Posterior cingulate gyrus (tissue), 11 donors: Measurements from ENCODE around the gene CCR5AS.

Experiments
- DNase-seq, 10 donors: peaks; one replicate each; pipeline versions ENCODE4 v3.0.0 to v3.0.0-alpha.2; 2020 to 2021; ENCODE audit warnings: mixed read lengths in 3 of 10
- intact Hi-C: fragments of 100-400 bp; cut with DNase I; formaldehyde crosslinking; loops from one replicate; pipeline ENCODE4 v1.15.1; 2023

CCR5AS gene

DNA sequence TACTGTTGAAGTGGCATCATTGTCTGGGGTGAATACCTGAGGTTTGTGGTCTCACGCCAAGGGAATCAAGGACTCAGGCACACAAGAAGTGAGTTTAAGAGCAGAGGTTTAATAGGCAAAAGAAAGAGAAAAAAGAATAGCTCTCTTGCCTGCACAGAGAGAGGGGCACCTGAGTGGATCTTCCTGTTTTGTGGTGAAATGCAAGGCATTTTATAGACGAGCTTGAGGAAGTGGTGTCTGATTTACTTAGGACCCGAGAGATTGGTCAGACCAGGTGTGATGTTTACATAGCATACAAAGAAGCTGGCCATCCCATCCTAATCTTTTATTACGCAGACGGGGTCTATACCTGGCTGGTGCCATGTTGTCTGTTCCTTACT lies 22.9 kb downstream of the CCR5AS start:
- intact Hi-C loops, result no loop called here
- DNase-seq, result no peak

DNA sequence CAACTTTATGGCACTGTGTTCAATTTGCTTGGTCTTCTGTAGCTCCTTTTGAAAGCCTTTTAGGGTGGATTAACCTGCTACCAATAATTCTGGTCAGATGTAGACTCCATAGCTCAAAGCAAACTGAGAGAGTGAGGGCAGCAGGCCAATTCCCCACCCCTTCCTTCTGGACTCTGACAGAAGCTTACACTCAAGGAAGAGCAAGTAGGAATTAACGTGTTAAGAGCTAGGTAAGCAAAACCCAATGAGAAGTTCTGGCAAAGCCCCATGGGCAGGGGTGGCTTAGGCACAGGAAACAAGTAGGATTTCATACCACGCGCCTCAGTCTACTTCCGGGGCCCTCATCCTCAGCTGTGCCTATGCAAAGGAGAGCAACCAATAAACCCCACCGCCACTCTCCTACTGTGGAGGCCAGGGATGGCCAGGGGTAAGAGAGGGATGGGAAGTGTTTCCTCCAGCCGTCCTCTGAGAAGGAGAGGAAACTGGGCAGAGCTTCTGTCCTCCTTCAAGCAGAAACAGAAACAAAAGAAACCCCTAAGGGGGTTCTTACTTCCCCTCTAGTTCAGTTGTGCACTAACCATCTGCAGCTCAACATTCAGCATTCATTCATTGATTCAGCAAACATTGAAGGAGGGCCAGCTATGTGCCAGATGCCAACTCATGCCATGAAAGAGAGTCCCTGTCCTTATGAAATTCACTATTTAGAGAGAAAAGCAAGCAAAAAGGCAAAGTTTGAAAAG lies 23.5 kb downstream of the CCR5AS start:
- intact Hi-C loops, result no loop called here

DNA sequence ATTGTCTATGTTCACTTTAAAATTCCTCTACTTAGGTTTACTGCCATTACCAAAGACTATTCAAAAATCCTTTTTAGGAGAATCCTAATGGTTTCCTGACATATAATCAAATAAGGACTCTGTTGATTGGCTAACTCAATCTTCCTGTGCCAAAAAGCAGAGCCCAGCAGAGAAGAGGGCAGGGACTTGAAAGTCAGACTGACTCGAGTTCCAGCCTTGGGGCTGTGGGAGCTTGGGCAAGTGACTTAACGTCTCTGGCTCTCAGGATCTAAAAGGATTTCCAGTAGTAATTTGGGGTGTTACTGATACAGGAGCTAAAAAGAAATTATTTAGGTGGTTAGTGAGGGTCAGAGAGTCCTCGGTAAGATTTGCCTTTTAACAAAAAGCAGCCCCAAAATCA lies 25.2 kb downstream of the CCR5AS start:
- intact Hi-C loops, result no loop called here
- no peak for DNase-seq

More for the DNA sequence above, 23.5 kb downstream of the CCR5AS start:
- DNase-seq, result no peak

DNA sequence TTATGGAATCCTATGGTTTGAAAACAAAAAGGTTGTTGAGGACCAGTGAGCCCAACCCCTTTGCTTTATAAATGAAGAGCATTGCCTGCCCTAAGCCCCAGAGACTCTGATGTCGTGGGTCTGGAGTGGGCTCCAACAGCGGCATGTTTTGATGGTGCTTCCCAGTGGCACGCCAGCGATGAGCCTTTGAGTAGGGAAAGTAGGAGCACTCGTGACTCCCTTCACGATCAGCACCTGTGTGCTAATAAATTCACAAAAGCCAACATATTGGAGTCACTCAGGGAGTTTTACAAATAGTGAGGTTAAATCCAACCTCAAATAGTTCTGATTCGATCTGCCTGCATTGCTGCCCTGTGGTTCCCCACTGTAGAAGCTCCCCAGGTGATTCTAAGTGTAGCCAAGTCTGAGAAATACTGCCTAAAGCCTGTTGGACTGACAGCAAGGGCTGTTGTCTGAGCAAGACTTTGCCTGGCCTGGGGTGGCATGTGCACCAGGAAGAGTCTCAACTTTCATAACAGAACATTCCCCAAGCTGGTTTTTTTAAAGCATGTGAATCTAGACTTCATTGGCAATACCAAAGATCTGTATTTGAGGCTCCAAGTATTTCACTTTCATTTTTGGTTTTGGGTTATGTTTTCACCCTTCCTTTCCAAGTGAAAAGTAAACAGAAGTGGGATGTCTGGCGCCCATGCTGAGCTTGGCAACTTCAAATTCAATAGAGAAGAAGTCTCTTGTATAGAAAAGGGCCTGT lies 26.2 kb downstream of the CCR5AS start:
- no peak for DNase-seq
- intact Hi-C loops, result no loop called here

DNA sequence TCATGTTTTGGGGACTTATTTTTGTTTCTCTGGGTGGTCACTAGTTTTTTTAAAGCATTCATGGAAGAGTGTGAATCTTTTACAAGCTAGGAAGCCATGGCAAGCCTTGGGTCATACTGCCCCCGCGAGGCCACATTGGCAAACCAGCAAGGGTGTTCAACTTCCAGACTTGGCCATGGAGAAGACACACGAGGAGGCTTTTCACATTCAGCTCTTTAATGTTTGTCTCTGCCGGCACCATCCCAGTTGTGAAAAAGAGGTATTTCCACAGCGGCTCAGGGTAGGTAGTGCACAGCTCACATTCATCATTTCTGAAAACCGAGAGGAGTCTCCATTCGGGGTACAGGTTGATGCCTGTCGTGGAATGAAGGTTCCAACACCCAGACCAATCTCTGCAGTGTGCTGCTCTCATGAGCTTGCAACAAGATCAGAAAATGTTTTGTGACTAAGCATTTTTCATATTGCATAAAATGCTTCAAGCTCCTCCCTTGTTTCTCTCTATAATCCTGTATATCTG lies 28.4 kb downstream of the CCR5AS start:
- peak; percentile 49 to 95 (median 72) for DNase-seq
- intact Hi-C loops, result loop anchor here (10.0 kb wide), 3 partner anchors 84 to 444 kb away; no protein-coding TSS in a partner anchor

DNA sequence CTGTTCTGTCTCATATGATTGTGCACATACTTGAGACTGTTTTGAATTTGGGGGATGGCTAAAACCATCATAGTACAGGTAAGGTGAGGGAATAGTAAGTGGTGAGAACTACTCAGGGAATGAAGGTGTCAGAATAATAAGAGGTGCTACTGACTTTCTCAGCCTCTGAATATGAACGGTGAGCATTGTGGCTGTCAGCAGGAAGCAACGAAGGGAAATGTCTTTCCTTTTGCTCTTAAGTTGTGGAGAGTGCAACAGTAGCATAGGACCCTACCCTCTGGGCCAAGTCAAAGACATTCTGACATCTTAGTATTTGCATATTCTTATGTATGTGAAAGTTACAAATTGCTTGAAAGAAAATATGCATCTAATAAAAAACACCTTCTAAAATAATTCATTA lies 31.1 kb downstream of the CCR5AS start:
- intact Hi-C loops, result loop anchor here (10.0 kb wide), 3 partner anchors 81 to 441 kb away; no protein-coding TSS in a partner anchor
- no peak for DNase-seq

DNA sequence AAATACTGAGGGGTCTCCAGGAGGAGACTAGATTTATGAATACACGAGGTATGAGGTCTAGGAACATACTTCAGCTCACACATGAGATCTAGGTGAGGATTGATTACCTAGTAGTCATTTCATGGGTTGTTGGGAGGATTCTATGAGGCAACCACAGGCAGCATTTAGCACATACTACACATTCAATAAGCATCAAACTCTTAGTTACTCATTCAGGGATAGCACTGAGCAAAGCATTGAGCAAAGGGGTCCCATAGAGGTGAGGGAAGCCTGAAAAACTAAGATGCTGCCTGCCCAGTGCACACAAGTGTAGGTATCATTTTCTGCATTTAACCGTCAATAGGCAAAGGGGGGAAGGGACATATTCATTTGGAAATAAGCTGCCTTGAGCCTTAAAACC lies 31.6 kb downstream of the CCR5AS start:
- no peak for DNase-seq
- intact Hi-C loops, result loop anchor here (10.0 kb wide), 3 partner anchors 80 to 440 kb away; no protein-coding TSS in a partner anchor

DNA sequence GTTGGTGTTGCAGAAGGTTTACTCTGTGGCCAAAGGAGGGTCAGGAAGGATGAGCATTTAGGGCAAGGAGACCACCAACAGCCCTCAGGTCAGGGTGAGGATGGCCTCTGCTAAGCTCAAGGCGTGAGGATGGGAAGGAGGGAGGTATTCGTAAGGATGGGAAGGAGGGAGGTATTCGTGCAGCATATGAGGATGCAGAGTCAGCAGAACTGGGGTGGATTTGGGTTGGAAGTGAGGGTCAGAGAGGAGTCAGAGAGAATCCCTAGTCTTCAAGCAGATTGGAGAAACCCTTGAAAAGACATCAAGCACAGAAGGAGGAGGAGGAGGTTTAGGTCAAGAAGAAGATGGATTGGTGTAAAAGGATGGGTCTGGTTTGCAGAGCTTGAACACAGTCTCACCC lies 32.1 kb downstream of the CCR5AS start:
- no peak for DNase-seq
- intact Hi-C loops, result loop anchor here (5.0 to 10.0 kb wide), 4 partner anchors 80 to 440 kb away; no protein-coding TSS in a partner anchor

DNA sequence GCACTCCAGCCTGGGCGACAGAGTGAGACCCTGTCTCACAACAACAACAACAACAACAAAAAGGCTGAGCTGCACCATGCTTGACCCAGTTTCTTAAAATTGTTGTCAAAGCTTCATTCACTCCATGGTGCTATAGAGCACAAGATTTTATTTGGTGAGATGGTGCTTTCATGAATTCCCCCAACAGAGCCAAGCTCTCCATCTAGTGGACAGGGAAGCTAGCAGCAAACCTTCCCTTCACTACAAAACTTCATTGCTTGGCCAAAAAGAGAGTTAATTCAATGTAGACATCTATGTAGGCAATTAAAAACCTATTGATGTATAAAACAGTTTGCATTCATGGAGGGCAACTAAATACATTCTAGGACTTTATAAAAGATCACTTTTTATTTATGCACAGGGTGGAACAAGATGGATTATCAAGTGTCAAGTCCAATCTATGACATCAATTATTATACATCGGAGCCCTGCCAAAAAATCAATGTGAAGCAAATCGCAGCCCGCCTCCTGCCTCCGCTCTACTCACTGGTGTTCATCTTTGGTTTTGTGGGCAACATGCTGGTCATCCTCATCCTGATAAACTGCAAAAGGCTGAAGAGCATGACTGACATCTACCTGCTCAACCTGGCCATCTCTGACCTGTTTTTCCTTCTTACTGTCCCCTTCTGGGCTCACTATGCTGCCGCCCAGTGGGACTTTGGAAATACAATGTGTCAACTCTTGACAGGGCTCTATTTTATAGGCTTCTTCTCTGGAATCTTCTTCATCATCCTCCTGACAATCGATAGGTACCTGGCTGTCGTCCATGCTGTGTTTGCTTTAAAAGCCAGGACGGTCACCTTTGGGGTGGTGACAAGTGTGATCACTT lies 34.1 kb downstream of the CCR5AS start:
- intact Hi-C loops, result loop anchor here (5.0 to 10.0 kb wide), 4 partner anchors 78 to 438 kb away; no protein-coding TSS in a partner anchor
- no peak for DNase-seq

DNA sequence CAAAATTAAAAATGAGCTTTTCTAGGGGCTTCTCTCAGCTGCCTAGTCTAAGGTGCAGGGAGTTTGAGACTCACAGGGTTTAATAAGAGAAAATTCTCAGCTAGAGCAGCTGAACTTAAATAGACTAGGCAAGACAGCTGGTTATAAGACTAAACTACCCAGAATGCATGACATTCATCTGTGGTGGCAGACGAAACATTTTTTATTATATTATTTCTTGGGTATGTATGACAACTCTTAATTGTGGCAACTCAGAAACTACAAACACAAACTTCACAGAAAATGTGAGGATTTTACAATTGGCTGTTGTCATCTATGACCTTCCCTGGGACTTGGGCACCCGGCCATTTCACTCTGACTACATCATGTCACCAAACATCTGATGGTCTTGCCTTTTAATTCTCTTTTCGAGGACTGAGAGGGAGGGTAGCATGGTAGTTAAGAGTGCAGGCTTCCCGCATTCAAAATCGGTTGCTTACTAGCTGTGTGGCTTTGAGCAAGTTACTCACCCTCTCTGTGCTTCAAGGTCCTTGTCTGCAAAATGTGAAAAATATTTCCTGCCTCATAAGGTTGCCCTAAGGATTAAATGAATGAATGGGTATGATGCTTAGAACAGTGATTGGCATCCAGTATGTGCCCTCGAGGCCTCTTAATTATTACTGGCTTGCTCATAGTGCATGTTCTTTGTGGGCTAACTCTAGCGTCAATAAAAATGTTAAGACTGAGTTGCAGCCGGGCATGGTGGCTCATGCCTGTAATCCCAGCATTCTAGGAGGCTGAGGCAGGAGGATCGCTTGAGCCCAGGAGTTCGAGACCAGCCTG lies 35.1 kb downstream of the CCR5AS start:
- no peak for DNase-seq
- intact Hi-C loops, result loop anchor here (5.0 to 10.0 kb wide), 4 partner anchors 77 to 437 kb away; no protein-coding TSS in a partner anchor

DNA sequence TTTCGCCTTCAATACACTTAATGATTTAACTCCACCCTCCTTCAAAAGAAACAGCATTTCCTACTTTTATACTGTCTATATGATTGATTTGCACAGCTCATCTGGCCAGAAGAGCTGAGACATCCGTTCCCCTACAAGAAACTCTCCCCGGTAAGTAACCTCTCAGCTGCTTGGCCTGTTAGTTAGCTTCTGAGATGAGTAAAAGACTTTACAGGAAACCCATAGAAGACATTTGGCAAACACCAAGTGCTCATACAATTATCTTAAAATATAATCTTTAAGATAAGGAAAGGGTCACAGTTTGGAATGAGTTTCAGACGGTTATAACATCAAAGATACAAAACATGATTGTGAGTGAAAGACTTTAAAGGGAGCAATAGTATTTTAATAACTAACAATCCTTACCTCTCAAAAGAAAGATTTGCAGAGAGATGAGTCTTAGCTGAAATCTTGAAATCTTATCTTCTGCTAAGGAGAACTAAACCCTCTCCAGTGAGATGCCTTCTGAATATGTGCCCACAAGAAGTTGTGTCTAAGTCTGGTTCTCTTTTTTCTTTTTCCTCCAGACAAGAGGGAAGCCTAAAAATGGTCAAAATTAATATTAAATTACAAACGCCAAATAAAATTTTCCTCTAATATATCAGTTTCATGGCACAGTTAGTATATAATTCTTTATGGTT lies 35.9 kb downstream of the CCR5AS start, which contains the start of gene CCR5:
Gene CCR5 (plus strand): TSS at position 108 of the 680 bp plus-strand sequence. CDS start 1,957 bp downstream, outside the sequence.
- DNase-seq, result no peak
- intact Hi-C loops, result loop anchor here (5.0 to 10.0 kb wide), 4 partner anchors 76 to 436 kb away; no protein-coding TSS in a partner anchor

DNA sequence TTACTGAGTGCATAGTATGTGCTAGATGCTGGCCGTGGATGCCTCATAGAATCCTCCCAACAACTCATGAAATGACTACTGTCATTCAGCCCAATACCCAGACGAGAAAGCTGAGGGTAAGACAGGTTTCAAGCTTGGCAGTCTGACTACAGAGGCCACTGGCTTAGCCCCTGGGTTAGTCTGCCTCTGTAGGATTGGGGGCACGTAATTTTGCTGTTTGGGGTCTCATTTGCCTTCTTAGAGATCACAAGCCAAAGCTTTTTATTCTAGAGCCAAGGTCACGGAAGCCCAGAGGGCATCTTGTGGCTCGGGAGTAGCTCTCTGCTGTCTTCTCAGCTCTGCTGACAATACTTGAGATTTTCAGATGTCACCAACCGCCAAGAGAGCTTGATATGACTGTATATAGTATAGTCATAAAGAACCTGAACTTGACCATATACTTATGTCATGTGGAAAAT lies 37.2 kb downstream of the CCR5AS start:
- intact Hi-C loops, result loop anchor here (5.0 to 10.0 kb wide), 4 partner anchors 75 to 435 kb away; no protein-coding TSS in a partner anchor
- no peak for DNase-seq

DNA sequence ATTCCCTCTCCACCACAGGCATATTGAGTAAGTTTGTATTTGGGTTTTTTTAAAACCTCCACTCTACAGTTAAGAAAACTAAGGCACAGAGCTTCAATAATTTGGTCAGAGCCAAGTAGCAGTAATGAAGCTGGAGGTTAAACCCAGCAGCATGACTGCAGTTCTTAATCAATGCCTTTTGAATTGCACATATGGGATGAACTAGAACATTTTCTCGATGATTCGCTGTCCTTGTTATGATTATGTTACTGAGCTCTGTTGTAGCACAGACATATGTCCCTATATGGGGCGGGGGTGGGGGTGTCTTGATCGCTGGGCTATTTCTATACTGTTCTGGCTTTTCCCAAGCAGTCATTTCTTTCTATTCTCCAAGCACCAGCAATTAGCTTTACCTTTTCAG lies 37.7 kb downstream of the CCR5AS start:
- intact Hi-C loops, result no loop called here
- DNase-seq, result no peak

DNA sequence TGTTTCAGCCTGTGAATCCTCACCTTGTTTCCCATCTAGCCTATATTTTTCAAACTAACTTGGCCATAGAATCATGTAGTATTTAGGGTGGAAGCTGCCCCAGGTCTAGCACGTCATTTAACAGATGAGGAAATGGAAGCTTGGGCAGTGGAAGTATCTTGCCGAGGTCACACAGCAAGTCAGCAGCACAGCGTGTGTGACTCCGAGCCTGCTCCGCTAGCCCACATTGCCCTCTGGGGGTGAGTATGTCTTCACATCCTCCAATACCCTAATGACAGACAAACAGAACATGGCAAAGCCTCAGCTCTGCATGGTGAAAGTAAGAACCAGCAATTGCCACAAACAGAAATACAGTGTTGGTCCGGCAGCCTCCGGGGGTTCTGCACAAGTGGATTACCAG lies 38.3 kb downstream of the CCR5AS start:
- DNase-seq, result peak in 6 of 10 donors; percentile 18 to 90 (median 35)
- intact Hi-C loops, result no loop called here

DNA sequence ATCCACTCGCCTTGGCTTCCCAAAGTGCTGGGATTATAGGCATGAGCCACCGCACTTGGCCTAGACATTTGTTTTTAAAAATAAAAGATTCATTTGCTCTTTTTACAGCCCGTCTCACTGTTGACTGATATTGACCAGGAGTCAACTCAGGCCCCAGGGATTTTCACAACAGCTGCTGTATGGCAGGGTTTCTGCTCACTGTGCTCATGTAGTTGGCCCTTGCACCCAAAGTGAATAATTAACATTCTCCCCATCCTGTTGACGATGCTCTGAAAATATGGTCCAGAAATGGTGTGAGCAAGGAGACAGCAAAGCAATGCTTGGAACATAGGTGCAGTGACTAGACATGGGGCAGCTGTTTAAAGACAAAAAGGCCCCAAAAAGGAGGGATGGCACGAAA lies 39.1 kb downstream of the CCR5AS start:
- intact Hi-C loops, result no loop called here
- no peak for DNase-seq

DNA sequence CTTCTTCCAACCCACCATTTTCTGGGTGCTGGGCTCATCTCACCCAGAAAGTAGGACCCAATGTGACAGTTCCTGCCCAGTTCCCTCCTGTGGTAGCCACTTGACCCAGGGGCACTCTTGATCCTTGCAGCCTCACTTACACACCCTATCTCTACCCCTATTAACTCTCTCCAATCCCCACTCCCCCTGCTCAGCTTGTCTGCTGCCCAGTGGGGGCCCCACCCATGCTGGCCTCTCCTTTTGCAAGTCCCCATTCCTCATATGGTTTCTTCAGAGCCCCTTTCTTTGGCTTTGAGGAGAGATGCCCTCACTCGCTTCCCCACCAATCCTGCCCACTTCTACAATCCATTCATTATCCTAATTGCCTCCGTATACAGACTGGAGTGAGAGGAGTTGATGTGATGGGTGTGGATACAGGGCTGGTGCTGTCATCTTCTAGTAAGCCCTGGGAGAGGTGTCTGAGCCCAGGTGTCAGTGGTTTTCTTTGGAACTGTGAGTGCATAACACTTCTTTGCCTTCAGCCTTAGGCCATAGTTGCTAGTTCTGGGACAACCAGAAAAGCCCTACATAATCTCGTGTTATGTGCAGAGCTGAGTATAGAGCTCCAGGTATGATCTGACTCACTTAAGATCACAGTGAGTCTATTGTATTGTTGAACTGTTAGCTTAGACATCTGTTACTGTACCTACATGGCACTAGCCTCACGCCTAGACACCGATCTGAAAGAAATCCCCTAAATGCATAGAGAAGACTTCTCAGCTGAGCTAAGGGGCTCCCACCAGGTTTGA lies 40.9 kb downstream of the CCR5AS start:
- no peak for DNase-seq
- intact Hi-C loops, result no loop called here

DNA sequence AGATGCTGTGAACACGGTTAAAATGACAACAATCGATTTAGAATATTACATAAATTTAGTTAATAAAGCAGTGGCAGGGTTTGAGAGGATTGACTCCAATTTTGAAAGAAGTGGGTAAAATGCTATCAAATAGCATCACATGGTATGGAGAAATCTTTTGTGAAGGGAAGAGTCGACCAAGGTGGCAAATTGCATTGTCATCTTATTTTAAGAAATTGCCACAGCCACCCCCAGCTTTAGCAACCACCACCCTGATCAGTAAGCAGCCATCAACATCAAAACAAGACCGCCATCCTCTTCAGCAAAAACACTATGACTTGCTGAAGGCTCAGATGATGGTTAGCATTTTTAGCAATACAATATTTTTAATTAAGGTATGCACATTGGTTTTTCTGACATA lies 41.8 kb downstream of the CCR5AS start:
- intact Hi-C loops, result no loop called here
- no peak for DNase-seq
